ENCODE data around the gene ECI1. TPM values are rescaled to one million over a fixed set of nuclear protein-coding genes. Genes with fewer than 3 reads are reported as not detected.

Gene ECI1
- total RNA-seq, 4 donors from 2014 or later = 60.2 to 114 (median 95.6) TPM

DNA sequence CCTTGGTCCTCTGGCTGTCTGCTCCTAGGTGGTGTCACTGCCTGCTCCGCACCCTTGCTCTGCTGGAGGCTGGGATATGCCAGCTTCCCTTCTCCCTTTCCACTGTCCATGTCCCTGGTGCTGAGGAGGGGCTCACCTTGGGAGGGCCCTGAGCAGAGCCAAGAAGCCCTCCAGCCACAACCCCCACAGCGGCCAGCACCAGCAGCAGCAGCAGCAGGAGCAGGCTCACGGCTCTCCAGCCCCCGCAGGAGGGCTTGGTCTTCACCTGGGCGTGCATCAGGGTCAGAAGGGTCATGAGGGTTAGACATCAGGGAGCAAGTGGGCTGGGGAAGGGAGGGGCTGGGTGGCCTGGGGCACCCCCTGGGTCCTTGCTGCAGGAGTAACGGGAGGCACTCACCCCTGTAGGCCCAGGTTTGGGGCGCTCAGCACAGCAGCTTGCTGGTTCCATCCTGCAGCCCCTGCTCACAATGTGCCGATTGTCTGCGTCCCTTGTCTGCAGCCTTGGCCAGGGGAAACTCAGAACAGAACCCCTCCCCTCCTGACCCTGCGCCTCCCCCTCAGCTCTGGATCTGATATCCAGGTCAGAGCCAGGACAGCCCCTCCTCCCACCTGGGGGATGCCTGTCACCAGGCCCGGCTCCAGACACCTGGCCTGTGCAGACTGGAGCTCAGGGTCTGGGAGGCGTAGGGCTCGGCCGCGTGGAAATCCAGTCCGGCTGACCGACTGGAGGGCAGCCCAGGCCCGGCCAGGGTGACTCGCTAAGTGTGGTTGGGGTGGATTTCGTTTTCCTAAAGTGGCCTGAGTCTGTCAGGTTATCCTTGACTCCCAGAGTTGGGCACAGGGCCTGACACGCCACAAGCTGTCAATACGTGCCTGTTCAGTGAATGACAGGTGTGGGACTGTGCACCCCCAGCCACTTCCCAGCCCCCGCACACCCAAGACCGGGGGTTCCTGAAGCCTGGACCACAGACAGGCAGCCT, 40.7 kb downstream of the ECI1 start, which contains the start of gene BRICD5:
Gene BRICD5 (minus strand): TSS at position 478 of the 980 bp plus-strand sequence. CDS start 30 bp downstream, at position 448.
- no peak for DNase-seq
- Histone ChIP-seq H3K4me1 (peaks cover 0 to 33% (median 9%) of the 10 kb centered on the region in 4 donors), H3K9me3 (no peaks in the 10 kb centered on the region), H3K4me3 (no peak within 1 kb of the TSS), H3K36me3 (peaks cover 0 to 36% (median 0%) of the 10 kb centered on the region in 3 donors), H3K27me3 (no peaks in the 10 kb centered on the region), H3K27ac (peak within 1 kb of the TSS in 1 of 4 donors; percentile 87)
- TF ChIP-seq CTCF (IDR thresholded peaks at IDR 0.05) (no peak), POLR2A (IDR thresholded peaks at IDR 0.05) (no peak)

DNA sequence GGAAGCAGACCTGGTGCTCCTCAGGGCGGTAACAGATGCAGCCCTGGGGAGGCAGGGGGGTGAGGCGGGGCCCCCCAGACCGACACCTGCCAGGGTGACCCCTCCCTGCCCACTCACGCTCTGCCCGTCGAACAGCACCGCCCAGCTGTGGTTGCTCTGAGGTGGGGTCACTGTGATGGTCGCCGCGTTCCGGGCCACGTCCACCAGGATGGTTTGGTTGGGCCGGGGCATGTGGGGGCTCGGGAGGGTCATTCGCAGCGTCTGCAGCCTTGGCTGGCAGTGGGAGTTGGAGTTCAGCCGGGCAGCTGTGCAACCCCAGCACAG, 41.4 kb downstream of the ECI1 start:
- no peak for TF ChIP-seq CTCF (IDR thresholded peaks at IDR 0.05)
- no peak for TF ChIP-seq POLR2A (IDR thresholded peaks at IDR 0.05)
- DNase-seq = no peak
- Histone ChIP-seq H3K27ac (no peak overlapping the region), H3K27me3 (no peaks in the 10 kb centered on the region), H3K9me3 (no peaks in the 10 kb centered on the region), H3K4me1 (peaks cover 0 to 33% (median 9%) of the 10 kb centered on the region in 4 donors), H3K4me3 (no peak overlapping the region), H3K36me3 (peaks cover 0 to 36% (median 0%) of the 10 kb centered on the region in 3 donors)

- DNase-seq = no peak
- Histone ChIP-seq H3K9me3 (no peaks in the 10 kb centered on the region), H3K4me3 (no peak overlapping the region), H3K4me1 (peaks cover 0 to 37% (median 9%) of the 10 kb centered on the region in 4 donors), H3K27me3 (no peaks in the 10 kb centered on the region), H3K36me3 (peaks cover 0 to 36% (median 0%) of the 10 kb centered on the region in 3 donors), H3K27ac (no peak overlapping the region)
- no peak for TF ChIP-seq CTCF (IDR thresholded peaks at IDR 0.05)
- no peak for TF ChIP-seq POLR2A (IDR thresholded peaks at IDR 0.05)
Measured at GRCh38 chr16:2209258-2210008, 42.0 kb downstream of the ECI1 start.

GRCh38 chr16:2208772-2209171, 42.6 kb downstream of the ECI1 start:
- no peak for TF ChIP-seq CTCF (IDR thresholded peaks at IDR 0.05)
- TF ChIP-seq POLR2A (IDR thresholded peaks at IDR 0.05) = no peak

DNA sequence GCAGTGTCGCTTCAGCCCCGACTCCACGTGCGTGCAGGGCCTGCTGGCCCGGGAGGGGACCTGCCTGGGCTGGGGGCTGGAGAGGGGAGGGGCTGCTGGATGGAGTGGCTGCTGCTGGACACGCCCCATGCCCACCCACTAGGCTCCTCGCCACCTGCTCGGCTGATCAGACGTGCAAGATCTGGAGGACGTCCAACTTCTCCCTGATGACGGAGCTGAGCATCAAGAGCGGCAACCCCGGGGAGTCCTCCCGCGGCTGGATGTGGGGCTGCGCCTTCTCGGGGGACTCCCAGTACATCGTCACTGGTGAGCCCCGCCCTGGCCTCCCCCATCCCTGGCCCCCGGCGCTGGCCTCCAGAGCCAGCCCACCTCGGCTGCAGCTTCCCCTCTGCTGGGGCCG, 43.1 kb downstream of the ECI1 start:
- DNase-seq = no peak
- H3K9me3 ChIP-seq = no peaks in the 10 kb centered on the region
- no peak overlapping the region for H3K4me3 ChIP-seq
- no peaks in the 10 kb centered on the region for H3K27me3 ChIP-seq
- peaks cover 0 to 30% (median 6%) of the 10 kb centered on the region in 4 donors for H3K4me1 ChIP-seq
- no peak for TF ChIP-seq CTCF (IDR thresholded peaks at IDR 0.05)
- no peak for TF ChIP-seq POLR2A (IDR thresholded peaks at IDR 0.05)
- no peak overlapping the region for H3K27ac ChIP-seq
- peaks cover 0 to 36% (median 0%) of the 10 kb centered on the region in 3 donors for H3K36me3 ChIP-seq

More at GRCh38 chr16:2208772-2209171, 42.6 kb downstream of the ECI1 start:
- no peak overlapping the region for H3K4me3 ChIP-seq
- DNase-seq = no peak
- no peaks in the 10 kb centered on the region for H3K9me3 ChIP-seq
- peaks cover 0 to 36% (median 0%) of the 10 kb centered on the region in 3 donors for H3K36me3 ChIP-seq
- no peaks in the 10 kb centered on the region for H3K27me3 ChIP-seq
- peaks cover 0 to 35% (median 7%) of the 10 kb centered on the region in 4 donors for H3K4me1 ChIP-seq
- no peak overlapping the region for H3K27ac ChIP-seq
